ENCODE results near the gene CRYL1. TPM values are rescaled to one million over a fixed set of nuclear protein-coding genes. Genes with fewer than 3 reads are reported as not detected.

Gene CRYL1
- total and polyA plus RNA-seq, 2 experiments from 2014 or later, result 11.3 to 16.1 TPM

GRCh38 chr13:20570517-20570916 is 44.9 kb upstream of the CRYL1 start:
- in situ Hi-C loops (cut with MboI), result no loop called here

GRCh38 chr13:20567881-20568528 is 42.3 kb upstream of the CRYL1 start:
- Histone ChIP-seq H3K4me1 (ENCODE audit: insufficient read depth) (peaks cover 14% of the 10 kb centered on the region), H3K9me3 (ENCODE audit: low read depth) (peaks cover 3% of the 10 kb centered on the region), H3K9me2 (ENCODE audit: insufficient read depth) (no peaks in the 10 kb centered on the region), H3F3A (ENCODE audit: insufficient read depth) (peaks cover 20% of the 10 kb centered on the region), H3K36me3 (ENCODE audit: low read depth) (no peaks in the 10 kb centered on the region), H2AFZ (peak overlapping the region; percentile 80), H3K27ac (peak overlapping the region; percentile 92), H3K27me3 (replicated peaks; ENCODE audit: insufficient read depth) (no peaks in the 10 kb centered on the region), H3K4me2 (ENCODE audit: unreplicated experiment) (peak overlapping the region; percentile 89), H3K79me2 (ENCODE audit: insufficient read depth) (no peaks in the 10 kb centered on the region), H3K9ac (peak overlapping the region; percentile 87), H4K20me1 (ENCODE audit: insufficient read depth) (no peaks in the 10 kb centered on the region), H3K4me3 (peak overlapping the region; percentile 78)
- TF ChIP-seq EZH2 (IDR thresholded peaks at IDR 0.05; ENCODE audit: insufficient read depth, poor library complexity, severe bottlenecking) (no peak), EZH2phosphoT487 (IDR thresholded peaks at IDR 0.05; ENCODE audit: insufficient read depth, low read depth) (no peak)
- no peak for DNase-seq
- in situ Hi-C loops (cut with MboI), result no loop called here
- 2 to 3% methylated on average over 9 of the region's 9 CpGs for WGBS, 2 experiments (ENCODE audit: low coverage in 1 of 2, low lambda C conversion rate in 2 of 2, missing lambda C conversion rate in 2 of 2)

More at GRCh38 chr13:20570517-20570916, 44.9 kb upstream of the CRYL1 start:
- peak; percentile 63 for DNase-seq
- Histone ChIP-seq H2AFZ (no peak overlapping the region), H4K20me1 (ENCODE audit: insufficient read depth) (no peaks in the 10 kb centered on the region), H3K4me3 (no peak overlapping the region), H3K79me2 (ENCODE audit: insufficient read depth) (no peaks in the 10 kb centered on the region), H3F3A (ENCODE audit: insufficient read depth) (peaks cover 20% of the 10 kb centered on the region), H3K9me2 (ENCODE audit: insufficient read depth) (no peaks in the 10 kb centered on the region), H3K27ac (peak overlapping the region; percentile 20), H3K4me1 (ENCODE audit: insufficient read depth) (peaks cover 14% of the 10 kb centered on the region), H3K36me3 (ENCODE audit: low read depth) (no peaks in the 10 kb centered on the region), H3K9me3 (ENCODE audit: low read depth) (peaks cover 1% of the 10 kb centered on the region), H3K4me2 (ENCODE audit: unreplicated experiment) (no peak overlapping the region), H3K9ac (no peak overlapping the region), H3K27me3 (replicated peaks; ENCODE audit: insufficient read depth) (no peaks in the 10 kb centered on the region)
- WGBS, 2 experiments (ENCODE audit: low coverage in 1 of 2, low lambda C conversion rate in 2 of 2, missing lambda C conversion rate in 2 of 2), result 61 to 66% methylated on average over 1 of the region's 1 CpG
- TF ChIP-seq EZH2phosphoT487 (IDR thresholded peaks at IDR 0.05; ENCODE audit: insufficient read depth, low read depth), result no peak
- no peak for TF ChIP-seq EZH2 (IDR thresholded peaks at IDR 0.05; ENCODE audit: insufficient read depth, poor library complexity, severe bottlenecking)

GRCh38 chr13:20566898-20567874 is 41.5 kb upstream of the CRYL1 start, which contains the start of gene IFT88:
IFT88 (plus strand) TSS chr13:20567157; CDS start chr13:20574386, 7,229 bp downstream.
- Histone ChIP-seq H3K27me3 (replicated peaks; ENCODE audit: insufficient read depth) (no peaks in the 10 kb centered on the region), H3K36me3 (ENCODE audit: low read depth) (no peaks in the 10 kb centered on the region), H3K9ac (peak within 1 kb of the TSS; percentile 87), H2AFZ (peak within 1 kb of the TSS; percentile 80), H3K9me2 (ENCODE audit: insufficient read depth) (no peaks in the 10 kb centered on the region), H3K4me1 (ENCODE audit: insufficient read depth) (peaks cover 14% of the 10 kb centered on the region), H3K4me2 (ENCODE audit: unreplicated experiment) (peak within 1 kb of the TSS; percentile 89), H3K9me3 (ENCODE audit: low read depth) (peaks cover 3% of the 10 kb centered on the region), H4K20me1 (ENCODE audit: insufficient read depth) (no peaks in the 10 kb centered on the region), H3F3A (ENCODE audit: insufficient read depth) (peaks cover 20% of the 10 kb centered on the region), H3K4me3 (peak within 1 kb of the TSS; percentile 78), H3K79me2 (ENCODE audit: insufficient read depth) (no peaks in the 10 kb centered on the region), H3K27ac (peak within 1 kb of the TSS; percentile 92)
- TF ChIP-seq EZH2phosphoT487 (IDR thresholded peaks at IDR 0.05; ENCODE audit: insufficient read depth, low read depth) (no peak), EZH2 (IDR thresholded peaks at IDR 0.05; ENCODE audit: insufficient read depth, poor library complexity, severe bottlenecking) (no peak)
- in situ Hi-C loops (cut with MboI), result no loop called here
- DNase-seq, result peak; percentile 92
- WGBS, 2 experiments (ENCODE audit: low coverage in 1 of 2, low lambda C conversion rate in 2 of 2, missing lambda C conversion rate in 2 of 2), result 1% methylated on average over 43 to 73 of the region's 74 CpGs

GRCh38 chr13:20566468-20566897 is 40.8 kb upstream of the CRYL1 start:
- peak overlapping the region; percentile 80 for H2AFZ ChIP-seq
- no peaks in the 10 kb centered on the region for H4K20me1 ChIP-seq (ENCODE audit: insufficient read depth)
- peaks cover 3% of the 10 kb centered on the region for H3K9me3 ChIP-seq (ENCODE audit: low read depth)
- no peaks in the 10 kb centered on the region for H3K79me2 ChIP-seq (ENCODE audit: insufficient read depth)
- TF ChIP-seq EZH2 (IDR thresholded peaks at IDR 0.05; ENCODE audit: insufficient read depth, poor library complexity, severe bottlenecking) (no peak), EZH2phosphoT487 (IDR thresholded peaks at IDR 0.05; ENCODE audit: insufficient read depth, low read depth) (no peak)
- H3K4me2 ChIP-seq (ENCODE audit: unreplicated experiment), result peak overlapping the region; percentile 58
- no peaks in the 10 kb centered on the region for H3K27me3 ChIP-seq (replicated peaks; ENCODE audit: insufficient read depth)
- H3F3A ChIP-seq (ENCODE audit: insufficient read depth), result peaks cover 20% of the 10 kb centered on the region
- DNase-seq, result peak; percentile 93
- in situ Hi-C loops (cut with MboI), result no loop called here
- H3K27ac ChIP-seq, result peak overlapping the region; percentile 92
- peak overlapping the region; percentile 78 for H3K4me3 ChIP-seq
- no peaks in the 10 kb centered on the region for H3K36me3 ChIP-seq (ENCODE audit: low read depth)
- H3K9ac ChIP-seq, result peak overlapping the region; percentile 87
- H3K9me2 ChIP-seq (ENCODE audit: insufficient read depth), result no peaks in the 10 kb centered on the region
- 6 to 10% methylated on average over 13 to 21 of the region's 21 CpGs for WGBS, 2 experiments (ENCODE audit: low coverage in 1 of 2, low lambda C conversion rate in 2 of 2, missing lambda C conversion rate in 2 of 2)
- H3K4me1 ChIP-seq (ENCODE audit: insufficient read depth), result peaks cover 14% of the 10 kb centered on the region

Measured in GM23248 (cell line).